Dermis blood vessel endothelial cell (primary cell): ENCODE measurements around the gene MAGEA4. TPM values are rescaled to one million over a fixed set of nuclear protein-coding genes. Genes with fewer than 3 reads are reported as not detected.
A peak's percentile ranks its signal among the peaks of the same experiment; 100 is the strongest.

Experiments
- DNase-seq: peaks from one replicate; pipeline ENCODE4 v3.0.0; 2010
- total RNA-seq: library from RNA; depleted of rRNA; stranded (reverse); fragments of >200 nt; gene quantifications from 2 replicates; pipeline ENCODE4 v1.2.3, GENCODE V29; 2014

MAGEA4 gene
- total RNA-seq, 1 donor from 2014 or later: not detected

DNA sequence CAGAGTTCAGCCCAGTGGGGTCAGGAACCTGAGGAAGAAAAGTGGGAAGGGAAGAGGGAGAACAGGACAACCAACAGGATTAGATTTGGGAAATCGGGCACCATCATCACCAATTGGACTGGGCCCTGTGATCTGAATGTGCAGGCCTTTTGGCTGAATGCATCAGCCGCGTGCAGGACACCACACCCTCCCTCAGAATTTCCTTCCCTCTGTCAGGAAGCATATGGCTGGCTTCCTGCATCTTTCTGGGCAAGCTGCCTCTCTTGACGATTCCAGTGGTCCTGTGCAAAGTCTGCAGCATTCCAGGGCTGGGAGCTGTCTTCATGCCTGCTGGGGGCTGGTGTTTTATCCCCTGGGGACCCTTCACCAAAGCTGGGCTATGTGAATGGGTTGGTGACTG, 16.4 kb downstream of the MAGEA4 start:
- DNase-seq: peak; percentile 28

DNA sequence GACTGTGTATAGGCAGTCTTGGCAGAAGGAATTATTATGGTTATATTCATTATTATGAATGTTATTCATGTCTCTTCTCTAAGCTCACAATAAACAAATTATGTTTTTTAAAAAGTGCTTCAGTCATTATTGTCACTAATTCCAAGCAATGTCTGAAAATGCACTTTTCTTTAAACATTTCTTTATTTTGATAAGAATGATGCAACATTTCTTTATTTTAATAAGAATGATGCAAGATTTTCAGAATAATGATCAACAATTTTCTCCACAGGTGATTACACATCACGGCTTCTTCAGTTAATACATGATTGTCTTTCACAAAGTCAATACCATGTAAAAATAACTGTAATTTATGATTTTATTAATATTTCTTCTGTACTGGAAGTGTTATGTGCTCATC, 22.7 kb downstream of the MAGEA4 start:
- no peak for DNase-seq

DNA sequence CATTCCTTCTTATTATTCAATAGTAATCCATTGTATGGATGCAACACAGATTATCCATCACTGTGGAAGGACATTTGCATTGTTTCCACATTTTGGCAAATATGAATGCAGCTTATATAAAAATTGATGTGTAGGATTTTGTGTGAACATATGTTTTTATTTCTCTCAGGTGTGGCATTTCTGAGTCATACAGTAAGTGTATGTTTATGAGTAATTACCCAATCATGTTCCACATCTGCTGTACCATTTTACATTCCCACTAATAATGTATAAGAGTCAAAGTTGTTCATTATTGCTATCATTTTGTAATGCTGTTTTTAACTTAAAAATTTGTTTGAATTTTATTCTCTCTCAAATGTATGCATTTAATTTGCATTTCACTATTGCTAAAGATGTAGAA, 25.5 kb downstream of the MAGEA4 start:
- no peak for DNase-seq

DNA sequence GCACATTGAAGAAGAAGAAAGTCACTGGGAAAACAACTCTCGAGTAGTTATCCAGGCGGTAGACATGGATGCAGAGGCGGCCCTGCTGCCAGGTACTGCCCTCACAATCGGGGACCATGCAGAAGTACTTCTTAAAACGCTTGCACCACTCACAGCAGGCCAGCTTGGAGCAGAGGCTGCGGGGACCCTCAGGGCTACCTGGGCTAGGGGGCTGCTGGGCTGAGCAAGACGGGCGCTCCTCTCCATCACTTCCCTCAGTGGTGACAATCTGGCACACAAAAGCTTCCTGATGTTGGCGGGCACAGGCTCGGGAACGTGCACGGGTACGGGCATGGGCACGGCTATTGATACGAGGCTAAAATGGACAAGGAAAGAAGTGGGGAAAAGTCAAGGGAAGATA, 42.0 kb downstream of the MAGEA4 start:
- no peak for DNase-seq

DNA sequence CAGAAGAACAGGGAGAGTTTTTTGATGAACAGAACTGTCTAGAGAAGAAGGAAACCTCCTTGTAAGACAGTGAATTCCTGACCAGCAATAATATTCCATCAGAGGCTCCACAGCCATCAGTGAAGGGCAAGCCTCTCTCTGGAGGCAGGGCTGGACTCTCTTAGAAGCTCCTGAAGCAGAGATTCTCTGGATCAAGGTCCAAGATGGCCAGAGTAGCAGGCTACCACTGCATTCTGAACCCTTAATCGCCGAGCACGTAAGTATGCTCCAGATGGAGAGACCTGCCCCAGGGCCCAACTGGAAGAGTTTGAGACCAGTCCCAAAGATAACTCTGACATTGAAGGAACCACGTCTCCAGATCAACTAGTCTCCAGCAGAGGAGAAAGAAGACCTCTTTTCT, 45.4 kb downstream of the MAGEA4 start:
- no peak for DNase-seq

DNA sequence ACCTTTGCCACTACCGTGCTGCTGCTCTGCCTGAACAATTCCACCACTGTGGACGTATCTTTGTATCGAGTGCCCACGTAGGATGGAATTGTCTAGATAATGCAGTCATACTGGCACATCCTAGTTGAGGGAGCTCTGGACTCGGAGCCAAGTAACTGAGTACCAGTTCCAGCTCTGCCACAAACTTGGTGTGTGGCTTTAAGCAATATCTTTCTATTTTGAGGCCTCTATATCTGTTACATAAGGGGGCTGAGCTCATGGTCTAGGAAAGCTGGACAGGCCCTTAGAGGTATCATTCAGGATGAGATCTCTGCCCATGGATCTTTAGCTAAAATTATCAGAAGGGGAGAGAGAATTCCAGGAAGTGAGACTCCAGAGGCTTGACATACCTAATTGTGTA, 49.3 kb downstream of the MAGEA4 start:
- no peak for DNase-seq

DNA sequence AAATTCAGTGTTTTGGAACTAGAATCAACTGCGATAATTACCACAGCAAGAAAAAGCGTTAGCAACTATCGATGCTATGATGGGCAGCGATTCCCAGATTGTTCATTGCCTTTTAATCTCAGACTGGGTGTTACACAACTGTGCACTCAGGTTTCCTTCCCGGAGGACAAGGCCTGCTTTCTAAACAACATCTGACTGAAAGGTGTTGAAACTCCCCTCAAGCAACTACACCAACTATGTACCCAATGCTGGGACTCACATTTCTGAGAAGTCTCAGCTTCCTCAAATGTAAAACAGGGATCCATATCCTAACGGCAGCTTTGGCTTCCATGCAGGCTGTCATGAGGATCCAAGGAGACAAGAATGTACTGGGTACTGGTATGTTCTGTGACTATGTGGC, 53.5 kb downstream of the MAGEA4 start:
- no peak for DNase-seq

DNA sequence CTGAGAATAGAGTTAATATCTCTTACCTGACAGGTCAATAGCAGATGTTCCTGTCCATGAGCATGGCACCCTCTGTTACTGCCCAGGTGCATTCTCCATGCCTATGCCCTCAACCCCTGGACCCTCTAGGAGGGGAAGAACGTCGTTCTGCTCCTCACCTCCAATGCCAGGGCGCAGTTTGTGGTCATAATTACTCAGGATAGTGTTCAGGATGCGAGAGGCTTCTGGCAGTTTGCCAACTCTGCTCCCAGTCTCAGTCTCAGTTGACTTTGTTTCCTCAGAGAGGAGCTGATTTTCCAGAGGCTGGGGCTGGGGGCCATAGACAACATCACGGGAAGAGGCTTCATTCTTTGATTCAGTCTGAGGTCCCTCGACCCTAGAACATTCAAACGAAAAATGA, 57.3 kb downstream of the MAGEA4 start:
- peak; percentile 10 for DNase-seq

DNA sequence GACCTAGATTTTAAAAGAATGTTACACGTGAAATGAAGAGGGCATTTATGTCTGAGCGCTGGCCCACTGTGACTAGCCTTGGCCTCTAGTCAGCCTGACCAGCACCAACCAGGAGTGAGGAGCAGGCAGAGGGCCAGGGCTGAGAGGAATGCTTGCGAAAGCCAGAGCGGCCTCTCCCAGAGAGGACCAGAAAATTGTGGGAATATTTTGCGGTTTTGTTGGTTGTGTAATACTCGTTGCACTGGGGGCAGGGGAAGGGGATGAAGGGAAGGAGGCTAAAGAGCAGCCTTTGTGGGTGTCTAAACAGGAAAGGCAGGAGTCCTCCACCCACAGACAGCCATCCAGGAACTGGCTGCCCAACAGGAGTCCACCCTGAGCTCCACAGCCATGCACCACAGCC, 58.0 kb downstream of the MAGEA4 start:
- peak; percentile 17 for DNase-seq

DNA sequence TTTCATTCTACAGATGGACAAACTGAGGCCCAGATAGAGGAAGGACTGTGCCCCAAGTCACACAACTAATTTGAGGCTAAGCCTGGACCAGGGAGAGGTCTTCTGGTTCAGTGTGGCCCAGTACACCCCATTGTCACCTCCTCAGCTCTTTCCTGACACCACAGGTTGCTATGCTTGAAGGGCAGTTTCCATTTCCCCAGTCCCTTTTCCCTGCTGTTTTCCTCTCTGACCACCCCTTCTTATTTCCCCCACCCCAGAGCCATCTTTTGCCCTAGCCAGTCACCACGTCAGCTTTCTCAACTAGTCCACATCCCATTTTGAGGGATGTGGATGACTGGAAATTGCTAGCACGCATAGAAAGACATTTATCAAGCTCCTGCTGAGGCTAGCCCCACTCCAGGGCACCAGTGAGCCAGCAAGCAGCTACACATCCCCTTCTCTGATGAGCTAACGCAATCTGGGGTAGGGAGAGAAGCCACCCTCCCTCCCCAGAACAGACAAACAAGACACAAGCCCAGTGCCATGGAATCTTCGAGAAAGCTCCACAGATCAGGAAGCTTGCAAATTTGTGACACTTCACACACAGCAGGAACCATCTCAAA, 60.5 kb downstream of the MAGEA4 start:
- DNase-seq: peak; percentile 10

DNA sequence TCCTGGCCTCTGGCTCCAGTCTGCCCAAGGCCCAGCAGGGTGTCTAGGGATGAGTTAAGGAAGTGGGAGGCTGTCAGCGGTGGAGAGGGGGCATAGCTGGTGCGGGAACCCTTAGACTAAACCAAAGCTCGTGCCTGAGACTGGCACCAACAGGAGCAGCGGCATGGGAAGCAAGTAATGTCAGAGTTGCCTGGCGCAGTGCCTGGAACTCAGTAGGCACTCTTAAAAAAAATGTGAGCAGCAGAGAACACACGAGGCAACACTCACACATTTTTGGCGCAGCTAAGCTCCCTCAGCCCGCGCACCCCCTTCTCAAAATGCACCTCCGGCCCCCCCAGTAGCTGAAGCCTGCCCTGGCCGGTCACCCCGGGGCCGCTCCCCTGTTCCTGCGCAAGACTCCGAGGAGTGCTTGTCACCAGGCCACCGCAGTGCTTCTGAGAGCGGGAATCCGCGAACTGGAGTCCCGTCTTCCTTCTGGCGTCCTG, 61.2 kb downstream of the MAGEA4 start:
- DNase-seq: peak; percentile 46

Other genes starting within 250 kb of the MAGEA4 start
- gene PRRG3, start 217.4 kb upstream of the MAGEA4 start, total RNA-seq: not detected in 2 replicates
- gene FATE1, start 196.9 kb upstream of the MAGEA4 start, total RNA-seq: not detected in 2 replicates
- gene CNGA2, start 178.1 kb upstream of the MAGEA4 start, total RNA-seq: not detected in 2 replicates
- 8.4 and 28.1 TPM in 2 replicates for gene GABRE, start 61.8 kb downstream of the MAGEA4 start, total RNA-seq
- not detected in 2 replicates for gene MAGEA10, start 225.7 kb downstream of the MAGEA4 start, total RNA-seq